Stimulated activated CD4-positive, alpha-beta T cell treated with anti-CD3 and anti-CD28 coated beads, Interleukin-12 subunit alpha, Interleukin-12 subunit beta, amount 100 ng/mL, for 4 hours (primary cell): ENCODE data around the gene PTPRN2.
"Not testable (repeated sequence)": the region's sequence is repeated elsewhere in the genome, so short reads cannot be mapped to it uniquely, and the experiment has no call there.

Experiments
- DNase-seq: peaks from one replicate; pipeline ENCODE4 v3.0.0-alpha.2; 2020

Gene PTPRN2

GRCh38 chr7:157928171-157928794 lies 659.3 kb downstream of the PTPRN2 start:
- DNase-seq: no peak

DNA sequence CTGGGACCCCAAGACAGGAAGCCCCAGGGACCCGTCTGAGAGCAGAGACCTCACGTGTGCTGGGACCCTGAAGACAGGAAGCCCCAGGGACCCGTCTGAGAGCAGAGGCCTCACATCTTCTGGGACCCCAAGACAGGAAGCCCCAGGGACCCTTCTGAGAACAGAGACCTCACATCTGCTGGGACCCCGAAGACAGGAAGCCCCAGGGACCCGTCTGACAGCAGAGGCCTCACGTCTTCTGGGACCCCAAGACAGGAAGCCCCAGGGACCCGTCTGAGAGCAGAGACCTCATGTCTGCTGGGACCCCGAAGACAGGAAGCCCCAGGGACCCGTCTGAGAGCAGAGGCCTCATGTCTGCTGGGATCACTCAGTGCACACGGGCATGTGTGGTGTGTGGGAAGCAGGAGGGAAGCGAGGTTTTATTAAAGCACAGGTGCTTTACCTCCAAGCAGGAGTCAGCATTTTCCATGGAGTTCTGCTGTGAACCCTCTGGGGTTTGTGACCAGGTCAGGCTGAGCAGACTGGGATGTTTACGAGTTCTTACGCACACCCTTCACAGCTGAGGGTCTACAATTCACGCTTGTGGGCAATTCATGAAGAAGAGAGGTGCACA lies 660.2 kb downstream of the PTPRN2 start:
- no peak for DNase-seq

DNA sequence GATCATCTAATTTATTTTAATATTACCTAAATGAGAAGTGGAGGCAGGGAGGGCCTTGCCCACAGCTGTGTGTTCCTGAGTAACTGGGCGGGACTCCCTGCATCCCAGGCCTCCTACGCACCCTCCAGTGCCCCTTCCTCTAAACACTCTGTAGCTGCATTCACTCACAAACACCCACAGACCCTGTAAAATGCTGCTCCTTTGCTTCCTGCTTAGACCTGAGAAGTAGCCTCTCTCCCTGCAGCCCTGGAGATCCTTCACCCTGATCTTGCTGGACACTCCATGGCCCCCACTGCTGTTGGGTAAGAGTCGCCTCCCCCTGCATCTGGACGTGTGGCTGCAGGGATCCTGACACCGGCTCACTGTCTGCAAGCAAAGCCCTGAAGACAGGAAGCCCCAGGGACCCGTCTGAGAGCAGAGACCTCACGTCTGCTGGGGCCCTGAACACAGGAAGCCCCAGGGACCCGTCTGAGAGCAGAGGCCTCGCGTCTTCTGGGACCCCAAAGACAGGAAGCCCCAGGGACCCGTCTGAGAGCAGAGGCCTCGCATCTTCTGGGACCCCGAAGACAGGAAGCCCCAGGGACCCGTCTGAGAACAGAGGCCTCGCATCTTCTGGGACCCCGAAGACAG lies 661.0 kb downstream of the PTPRN2 start:
- DNase-seq: no peak

DNA sequence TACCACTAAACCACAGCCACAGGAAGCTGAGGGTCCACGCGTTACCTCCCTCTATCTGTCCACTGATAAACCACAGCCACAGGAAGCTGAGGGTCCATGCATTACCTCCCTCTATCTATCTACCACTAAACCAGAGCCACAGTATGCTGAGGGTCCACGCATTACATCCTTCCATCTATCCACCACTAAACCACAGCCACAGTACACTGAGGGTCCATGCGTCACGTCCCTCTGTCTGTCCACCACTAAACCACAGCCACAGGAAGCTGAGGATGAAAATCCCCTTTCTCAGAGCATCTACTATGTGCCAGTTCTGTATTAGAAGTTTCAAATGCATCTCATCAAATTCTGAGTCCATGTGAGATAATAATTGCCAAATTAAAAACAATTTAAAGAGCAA lies 661.5 kb downstream of the PTPRN2 start:
- no peak for DNase-seq

GRCh38 chr7:157925383-157925875 lies 662.2 kb downstream of the PTPRN2 start:
- DNase-seq: no peak

DNA sequence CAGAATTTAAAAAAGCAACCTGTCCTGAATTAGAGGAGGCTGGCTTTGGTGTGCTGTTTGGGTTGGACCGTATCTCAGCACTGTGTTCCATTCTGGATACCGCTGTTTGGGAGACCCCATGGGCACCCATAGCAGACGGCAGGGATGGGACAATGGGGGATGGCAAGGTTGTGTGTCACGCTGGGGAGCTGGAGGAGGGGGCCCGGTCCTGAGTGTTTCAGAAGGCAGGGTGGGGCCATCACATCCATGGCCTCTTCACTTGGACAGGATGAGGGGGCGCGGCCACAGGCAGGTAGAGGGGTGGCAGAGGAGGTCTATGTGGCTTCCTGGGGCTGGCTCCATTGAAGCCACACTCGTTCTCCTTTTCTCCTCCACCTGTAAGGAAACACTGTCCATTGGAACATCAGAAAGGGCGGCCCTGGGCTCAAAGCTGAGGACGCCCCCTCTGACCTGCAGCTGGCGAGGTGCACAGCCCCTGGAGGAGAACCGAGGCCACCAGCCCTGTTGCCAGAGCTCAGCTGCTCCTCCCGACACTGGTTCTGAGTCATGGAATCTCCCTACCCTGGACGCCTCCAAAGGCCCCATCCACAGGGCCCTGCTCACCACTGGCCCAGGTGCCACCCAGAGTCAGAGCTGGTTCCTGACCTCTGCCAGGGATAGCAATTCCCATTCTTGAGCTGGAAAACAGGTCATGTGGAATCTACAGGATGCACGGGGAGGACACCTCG lies 663.6 kb downstream of the PTPRN2 start:
- no peak for DNase-seq

DNA sequence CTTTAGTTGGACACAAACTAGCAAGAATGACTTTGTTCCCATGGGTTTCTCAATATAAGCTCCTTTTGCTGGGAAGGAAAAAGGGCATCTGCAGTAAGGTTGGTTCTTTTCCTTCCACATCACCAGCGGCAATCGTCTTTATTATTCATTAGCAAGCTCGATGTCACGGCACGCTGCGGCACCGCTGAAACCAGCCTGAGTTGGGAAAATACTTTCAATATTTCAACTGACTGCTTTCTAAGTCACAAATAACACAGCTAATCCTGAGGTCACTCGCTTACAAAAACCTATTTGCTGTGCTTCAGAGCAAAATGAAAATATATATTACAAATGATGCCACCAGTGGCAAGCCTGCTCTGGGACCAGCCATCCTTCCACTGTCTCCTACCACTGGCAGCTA lies 665.0 kb downstream of the PTPRN2 start:
- DNase-seq: no peak

- DNase-seq: no peak
These were observed 669.1 kb downstream of the PTPRN2 start for GRCh38 chr7:157918326-157919080.

- no peak for DNase-seq
These were observed 670.5 kb downstream of the PTPRN2 start for GRCh38 chr7:157916946-157917640.

GRCh38 chr7:157910446-157910845 lies 677.2 kb downstream of the PTPRN2 start:
- no peak for DNase-seq

- not testable (repeated sequence) for DNase-seq
These were observed 677.6 kb downstream of the PTPRN2 start for GRCh38 chr7:157910045-157910444.

DNA sequence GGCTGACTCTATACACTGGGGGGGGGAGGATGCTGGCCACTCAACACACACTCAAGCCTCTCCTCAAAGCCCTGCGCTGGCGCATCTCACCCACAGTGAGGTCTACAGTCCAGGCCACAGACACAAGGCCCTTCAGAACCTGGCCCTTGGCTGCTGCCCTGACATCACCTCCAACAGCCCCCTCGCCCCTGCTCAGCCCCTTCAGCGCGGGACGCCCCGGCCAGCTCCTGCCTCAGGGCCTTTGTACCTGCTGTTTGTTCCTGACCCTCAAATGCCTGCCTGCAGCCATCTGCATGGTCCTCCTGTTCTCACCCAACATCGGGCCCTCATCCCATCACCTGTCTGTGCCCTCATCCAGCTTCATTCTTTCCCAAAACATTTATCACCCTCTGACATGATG lies 678.3 kb downstream of the PTPRN2 start:
- no peak for DNase-seq

DNA sequence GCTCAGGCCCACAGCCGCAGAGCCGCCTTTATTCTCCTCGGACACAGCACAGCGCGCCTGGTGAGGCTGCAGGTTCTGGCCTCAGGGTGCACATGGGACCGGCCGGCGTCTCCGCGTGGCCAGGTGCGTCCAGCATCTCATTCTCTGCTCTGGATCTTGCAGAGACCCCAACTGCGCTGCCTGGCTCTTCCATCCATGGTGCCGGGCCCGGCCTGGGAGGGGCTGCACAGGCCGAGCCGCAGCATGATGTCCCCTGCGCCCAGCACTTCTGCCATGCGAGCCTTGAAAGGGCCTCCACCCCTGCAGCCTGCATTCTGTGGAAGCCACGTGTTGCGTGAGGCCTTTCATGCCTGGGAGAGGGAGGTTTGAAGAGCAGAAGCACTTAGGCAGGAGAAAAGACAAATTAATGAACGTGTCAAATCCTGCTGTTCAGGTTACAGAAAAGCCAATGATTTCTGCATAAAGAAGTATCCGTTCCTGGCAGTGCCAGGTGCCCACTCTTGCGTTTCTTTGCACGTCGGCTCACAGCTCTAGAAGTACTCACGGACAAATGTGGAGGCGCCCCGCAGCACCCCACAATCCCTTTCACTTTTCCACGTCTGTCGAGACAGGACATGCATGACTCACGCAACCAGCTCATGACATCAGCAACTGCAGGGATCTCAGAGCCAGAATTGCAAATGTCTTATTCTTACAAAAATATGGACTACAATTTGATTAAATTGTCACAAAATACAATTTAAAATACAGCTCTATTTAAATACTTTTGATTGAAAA lies 679.4 kb downstream of the PTPRN2 start:
- DNase-seq: no peak

DNA sequence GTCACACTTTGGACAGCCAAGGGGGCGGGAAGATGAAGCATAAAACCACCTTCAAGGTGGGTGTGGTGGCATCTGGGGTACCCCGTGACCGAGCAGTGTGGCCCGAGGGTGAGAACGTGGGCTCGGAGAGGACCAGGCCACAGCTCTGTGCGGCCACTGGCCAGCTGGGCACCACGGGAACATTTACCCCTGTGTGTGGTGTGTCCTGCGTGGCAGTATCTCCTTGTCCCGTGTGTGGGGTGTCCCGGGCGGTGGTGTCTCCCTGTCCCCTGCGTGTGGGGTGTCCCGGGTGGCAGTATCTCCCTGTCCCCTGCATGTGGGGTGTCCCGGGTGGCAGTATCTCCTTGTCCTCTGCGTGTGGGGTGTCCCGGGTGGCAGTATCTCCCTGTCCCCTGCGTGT lies 680.5 kb downstream of the PTPRN2 start:
- no peak for DNase-seq

DNA sequence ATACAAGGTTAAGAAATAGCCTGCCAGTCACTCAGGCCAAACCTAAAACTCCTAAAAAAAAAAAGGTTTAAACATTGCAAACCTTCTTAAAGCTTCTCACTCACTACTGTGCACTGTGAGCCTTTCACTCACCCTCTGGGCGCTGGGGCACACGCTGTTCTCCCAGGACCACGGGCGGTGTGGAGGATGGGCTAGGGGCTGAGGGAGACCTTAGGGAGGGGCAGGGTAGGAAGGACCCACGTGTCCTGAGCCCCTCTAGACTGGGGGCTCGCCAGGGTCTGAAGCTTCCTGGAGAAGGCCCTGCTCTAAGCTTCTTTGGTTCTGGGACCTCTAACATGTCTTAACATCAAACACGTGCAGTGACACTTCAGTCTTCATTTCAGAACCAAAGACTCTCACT lies 681.0 kb downstream of the PTPRN2 start:
- no peak for DNase-seq

DNA sequence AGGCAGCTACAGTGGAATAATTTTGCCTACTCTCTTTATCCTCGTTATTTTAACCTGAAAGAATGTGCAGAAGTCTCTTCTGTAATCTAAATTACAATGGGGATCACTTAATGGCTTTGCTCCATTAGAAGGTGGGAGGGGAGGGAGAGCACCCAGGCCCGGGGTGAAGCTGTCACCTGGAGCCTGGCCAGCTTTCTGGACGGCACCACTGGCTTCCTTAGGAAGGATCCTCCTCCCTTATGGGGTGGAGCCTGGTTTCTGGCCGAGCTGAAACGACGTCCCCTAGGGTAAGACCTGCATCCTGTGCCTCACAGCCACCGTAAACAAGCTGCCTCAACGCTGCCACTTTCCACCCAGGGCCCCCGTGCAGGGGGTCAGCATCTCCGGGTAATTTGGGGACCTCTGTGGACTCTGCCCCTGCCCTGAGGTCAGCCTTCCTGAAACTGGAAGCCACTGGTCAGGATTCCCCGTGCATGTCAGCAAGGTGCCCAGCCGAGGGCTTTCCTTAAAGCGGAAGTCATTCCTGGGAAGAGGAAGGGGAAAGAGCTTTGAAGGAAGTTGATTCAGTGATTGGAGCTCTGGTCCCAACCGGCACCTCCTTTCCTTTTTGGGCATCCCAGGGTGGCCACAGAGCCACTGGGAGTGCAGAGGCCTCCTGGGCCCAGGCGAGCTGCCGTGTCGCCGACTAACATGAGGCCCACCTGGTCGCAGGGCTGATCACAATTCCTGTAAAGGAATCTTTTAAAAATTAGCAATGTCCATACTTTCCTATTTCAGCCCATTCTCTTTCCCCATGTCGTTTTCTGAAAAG lies 681.8 kb downstream of the PTPRN2 start:
- no peak for DNase-seq

DNA sequence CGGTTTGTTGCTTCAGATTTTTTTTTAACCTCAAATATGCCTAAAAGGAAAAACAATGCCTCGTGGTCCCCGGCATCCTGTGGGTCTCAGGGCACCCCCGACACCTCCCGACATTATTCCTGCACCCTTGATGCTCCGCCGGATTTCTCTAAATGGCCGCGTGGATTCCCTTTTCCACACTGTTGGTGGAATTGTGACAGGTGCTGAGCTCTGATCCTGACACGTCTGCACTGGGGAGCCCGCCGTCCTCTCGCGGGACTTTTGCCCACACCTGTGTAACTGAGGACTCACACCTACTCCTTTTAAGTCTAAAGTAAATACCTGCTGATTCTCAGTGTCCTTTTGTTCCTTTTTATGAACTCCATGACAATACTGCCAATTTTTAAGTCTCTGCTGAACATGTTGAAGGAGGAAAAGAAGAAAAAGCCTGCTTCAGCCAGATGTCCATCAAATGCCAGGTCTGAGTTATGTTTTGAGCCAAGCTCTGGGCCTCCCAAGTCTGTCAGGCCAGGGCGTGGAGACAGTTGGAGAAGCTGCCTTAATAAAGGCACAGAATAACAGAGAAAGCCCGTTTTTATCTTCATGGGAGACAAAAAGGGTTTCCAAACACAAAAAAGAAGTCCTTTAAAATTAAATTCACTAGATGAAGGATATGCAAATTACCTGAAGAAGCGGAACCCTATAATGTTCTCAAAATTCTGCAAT lies 682.6 kb downstream of the PTPRN2 start:
- no peak for DNase-seq

GRCh38 chr7:157904211-157904865 lies 683.3 kb downstream of the PTPRN2 start:
- no peak for DNase-seq

- DNase-seq: no peak
These were observed 683.9 kb downstream of the PTPRN2 start for GRCh38 chr7:157903710-157904109.
